Activated CD4-positive, alpha-beta T cell treated with anti-CD3 and anti-CD28 coated beads, Interleukin-2, amount 50 U/mL, for 1 hour (primary cell): ENCODE results near the gene PNPLA7.

Source experiments
- DNase-seq: peaks from one replicate; pipeline ENCODE4 v3.0.0-alpha.2; 2020

Gene PNPLA7

GRCh38 chr9:137492464-137493363, 57.5 kb downstream of the PNPLA7 start:
- DNase-seq, result no peak

DNA sequence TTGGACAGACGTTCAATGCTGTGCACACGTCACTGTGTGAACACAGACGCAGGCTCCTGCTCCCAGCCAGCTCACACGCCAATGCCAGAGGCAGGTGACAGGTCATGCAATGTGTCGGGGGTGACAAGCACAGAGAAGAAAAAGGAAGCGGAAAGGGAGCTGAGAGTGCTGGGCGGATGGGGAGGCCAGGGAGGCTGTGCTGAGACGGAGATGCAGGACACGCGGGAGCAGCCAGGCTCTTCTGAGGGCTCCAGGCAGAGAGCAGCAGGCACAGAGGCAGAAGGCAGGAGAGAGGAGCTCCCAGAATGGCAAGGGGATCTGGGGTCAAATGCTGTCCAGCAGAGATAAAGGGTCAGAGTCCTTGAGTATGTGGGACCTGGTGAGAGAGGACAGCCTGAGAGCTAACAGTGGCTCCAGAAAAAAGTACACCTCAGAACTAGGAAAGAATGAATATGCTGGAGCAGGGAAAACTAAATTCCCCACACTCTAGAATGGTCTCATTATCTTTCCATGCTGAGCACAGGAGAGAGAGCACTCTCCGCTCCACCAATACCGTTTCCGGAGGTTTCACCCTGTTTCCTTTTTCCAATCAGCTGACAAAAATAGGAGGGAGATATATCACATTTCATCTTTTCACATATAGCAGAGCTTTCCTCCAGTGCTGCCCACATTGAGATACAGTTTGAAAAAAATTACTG, 58.3 kb downstream of the PNPLA7 start:
- DNase-seq, result no peak

- no peak for DNase-seq
Observed at GRCh38 chr9:137490532-137491186, 59.5 kb downstream of the PNPLA7 start.

GRCh38 chr9:137488906-137489305, 61.3 kb downstream of the PNPLA7 start:
- DNase-seq, result no peak

DNA sequence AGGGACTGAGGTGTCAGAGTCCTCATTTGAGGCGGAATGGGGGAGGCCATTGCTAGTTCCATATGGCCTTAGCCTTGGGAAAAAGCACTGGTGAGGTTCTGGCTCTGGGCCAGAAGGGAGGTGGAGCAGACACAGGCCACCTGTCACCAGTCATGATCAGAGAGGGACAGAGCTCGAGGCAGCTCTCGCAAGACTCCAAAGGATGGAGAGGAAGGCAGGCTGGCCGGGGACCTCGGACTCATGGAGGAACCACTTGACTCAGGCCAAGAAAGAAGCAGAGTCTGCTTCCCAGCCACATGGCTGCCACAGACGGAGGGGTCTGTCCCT, 61.9 kb downstream of the PNPLA7 start:
- no peak for DNase-seq

- DNase-seq, result no peak
Observed at GRCh38 chr9:137487454-137488326, 62.5 kb downstream of the PNPLA7 start.

DNA sequence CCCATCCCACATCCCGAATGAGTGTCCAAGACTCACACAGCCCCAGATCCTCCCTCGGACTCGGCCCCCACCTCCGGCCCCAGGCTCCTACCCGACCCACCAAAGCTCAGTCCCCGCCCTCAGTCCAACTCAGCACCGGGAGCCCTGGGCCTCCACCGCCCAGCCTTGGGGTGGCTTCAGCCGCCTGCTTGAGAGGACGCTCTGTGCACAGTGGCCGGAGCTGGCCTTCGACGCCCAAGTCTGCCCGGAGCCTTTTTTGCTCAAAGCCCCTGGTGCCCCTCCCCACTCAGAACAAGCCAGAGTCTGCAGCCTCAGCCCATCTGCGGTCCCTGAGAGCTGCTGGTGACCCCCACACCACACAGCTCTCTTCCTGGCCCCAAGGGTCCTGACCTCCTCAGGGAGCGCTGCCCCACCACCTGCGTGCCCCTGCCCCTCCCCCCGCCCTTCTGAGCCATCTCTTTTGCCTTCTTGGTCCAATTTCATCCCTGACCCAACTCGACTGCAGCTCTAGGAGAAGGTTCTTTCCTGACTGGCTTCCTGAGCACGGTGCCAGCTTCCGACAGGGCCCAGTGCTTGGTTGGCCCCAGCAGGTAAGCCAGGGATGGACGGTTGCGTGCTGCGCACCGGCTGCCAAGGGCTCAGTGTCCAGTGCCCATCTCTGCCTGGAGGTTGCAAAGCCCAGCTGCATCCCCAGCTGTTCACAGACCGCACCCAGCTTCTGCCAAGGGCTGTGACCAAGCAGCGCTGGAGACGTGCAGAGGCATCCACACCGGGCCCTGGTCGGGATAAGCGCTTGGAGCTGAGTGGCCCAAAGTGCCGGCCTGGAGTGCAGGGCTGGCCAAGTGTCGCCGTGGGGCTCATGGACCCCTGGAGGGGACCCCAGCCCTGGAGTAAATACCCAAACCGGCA, 63.4 kb downstream of the PNPLA7 start:
- DNase-seq, result no peak

- no peak for DNase-seq
Observed at GRCh38 chr9:137486141-137486490, 64.1 kb downstream of the PNPLA7 start.

GRCh38 chr9:137485343-137486140, 64.7 kb downstream of the PNPLA7 start:
- no peak for DNase-seq

- no peak for DNase-seq
Observed at GRCh38 chr9:137484551-137485315, 65.5 kb downstream of the PNPLA7 start.

- no peak for DNase-seq
Observed at GRCh38 chr9:137482094-137482781, 68.0 kb downstream of the PNPLA7 start.

DNA sequence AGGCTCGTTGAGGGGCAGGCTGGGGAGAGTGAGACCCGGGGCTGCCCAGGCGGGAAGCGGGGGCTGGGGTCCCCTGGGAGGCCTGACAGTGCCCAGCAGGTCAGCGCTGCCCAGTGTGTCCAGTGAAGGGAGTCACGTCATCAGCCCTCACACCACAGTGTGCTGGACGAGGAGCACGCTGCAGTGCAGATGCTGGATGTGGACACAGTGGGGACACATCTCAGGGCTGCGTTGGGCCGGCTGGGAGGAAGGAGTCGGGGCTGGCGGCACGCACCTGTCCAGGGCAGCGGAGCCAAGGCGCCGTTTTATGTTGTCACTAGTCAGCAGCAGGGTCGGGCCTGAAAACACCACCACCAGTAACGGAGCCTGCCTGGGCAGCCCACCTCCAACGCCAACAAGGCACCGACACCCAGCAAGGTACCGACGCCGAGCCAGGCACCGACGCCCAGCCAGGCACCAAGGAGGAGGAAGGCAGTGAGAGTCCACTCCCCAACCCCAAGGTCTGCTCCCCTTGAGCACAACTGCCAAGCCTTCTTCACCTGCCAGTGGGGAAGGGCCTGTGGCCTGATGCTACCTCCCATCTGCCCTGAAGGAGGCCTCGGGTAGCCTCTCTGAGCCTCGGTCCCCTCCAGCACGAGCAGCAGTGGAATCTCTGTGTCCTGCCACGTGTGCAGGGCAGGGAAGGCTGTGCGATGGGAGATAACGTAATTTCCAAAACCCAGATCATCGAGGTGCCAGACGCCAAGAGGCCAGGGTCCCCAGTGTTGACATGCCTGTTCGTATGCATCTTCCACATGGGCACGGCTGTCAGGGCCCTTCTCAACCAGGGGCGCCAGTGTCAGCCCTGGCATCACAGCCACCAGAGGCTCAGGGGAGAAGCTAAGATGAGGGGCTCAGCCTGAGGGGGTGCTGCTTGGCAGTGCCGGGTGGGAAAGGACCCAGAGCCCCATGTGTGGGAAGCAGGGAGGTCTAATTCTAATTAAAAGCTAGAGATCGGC, 69.2 kb downstream of the PNPLA7 start:
- no peak for DNase-seq

DNA sequence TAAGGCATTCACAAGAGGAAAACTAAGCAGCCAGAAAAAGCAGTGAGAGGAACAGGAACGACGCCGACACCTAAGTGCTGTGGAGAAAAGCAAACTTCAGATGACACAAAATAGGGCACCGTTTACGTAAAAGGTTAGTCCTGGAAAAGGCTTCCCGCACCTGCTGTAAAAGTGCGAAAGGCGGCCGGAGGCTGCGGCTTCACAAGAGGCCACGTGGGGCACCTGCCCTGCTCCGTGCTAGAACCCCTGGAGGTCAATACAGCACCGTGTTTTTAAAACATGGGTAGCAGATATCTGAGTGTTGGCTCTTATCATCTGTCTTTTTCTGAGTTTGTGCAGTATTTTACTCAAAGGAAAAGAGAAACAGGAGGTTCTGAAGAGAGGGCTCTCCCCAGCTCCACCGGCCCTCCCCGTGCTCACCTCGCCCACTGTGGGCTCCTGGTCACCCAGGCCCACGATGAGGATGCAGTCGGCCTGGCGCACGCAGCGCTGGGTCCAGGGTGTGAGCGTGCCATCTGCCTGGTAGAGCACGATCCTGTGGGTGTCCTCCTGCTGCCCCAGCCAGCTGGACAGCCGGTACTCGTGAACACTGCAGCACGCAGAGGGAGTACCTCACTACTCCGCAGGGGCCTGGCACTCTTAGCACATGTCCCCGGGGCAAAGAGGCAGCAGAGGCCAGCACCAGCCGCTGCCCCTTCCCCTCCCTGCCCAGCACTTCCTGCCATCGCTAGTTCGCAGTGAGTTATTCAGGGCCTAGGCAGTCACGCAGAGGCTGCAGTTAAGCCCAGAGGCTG, 70.1 kb downstream of the PNPLA7 start:
- no peak for DNase-seq

GRCh38 chr9:137478962-137479861, 71.0 kb downstream of the PNPLA7 start:
- no peak for DNase-seq

GRCh38 chr9:137478613-137478961, 71.6 kb downstream of the PNPLA7 start:
- no peak for DNase-seq
